ENCODE measurements around the gene SUCLG1.

SUCLG1 gene

GRCh38 chr2:84460670-84461069, 1.6 kb upstream of the SUCLG1 start:
- DNase-seq: no peak

GRCh38 chr2:84459944-84460429, 907 bp upstream of the SUCLG1 start:
- DNase-seq: no peak

GRCh38 chr2:84458551-84459017, 496 bp downstream of the SUCLG1 start:
- no peak for DNase-seq

GRCh38 chr2:84457686-84458085, 1.4 kb downstream of the SUCLG1 start:
- no peak for DNase-seq

- no peak for DNase-seq
These were observed 2.9 kb downstream of the SUCLG1 start for GRCh38 chr2:84456156-84456555.

GRCh38 chr2:84454581-84454980, 4.5 kb downstream of the SUCLG1 start:
- DNase-seq: no peak

GRCh38 chr2:84452624-84453023, 6.5 kb downstream of the SUCLG1 start:
- no peak for DNase-seq

GRCh38 chr2:84451579-84451978, 7.5 kb downstream of the SUCLG1 start:
- DNase-seq: no peak

- no peak for DNase-seq
These were observed 8.5 kb downstream of the SUCLG1 start for GRCh38 chr2:84450288-84451227.

- no peak for DNase-seq
These were observed 9.4 kb downstream of the SUCLG1 start for GRCh38 chr2:84449711-84450110.

GRCh38 chr2:84449055-84449454, 10.0 kb downstream of the SUCLG1 start:
- no peak for DNase-seq

- no peak for DNase-seq
These were observed 15.6 kb downstream of the SUCLG1 start for GRCh38 chr2:84443477-84443876.

- DNase-seq: no peak
These were observed 16.2 kb downstream of the SUCLG1 start for GRCh38 chr2:84442888-84443287.

- no peak for DNase-seq
These were observed 17.6 kb downstream of the SUCLG1 start for GRCh38 chr2:84441505-84441904.

- DNase-seq: no peak
These were observed 18.0 kb downstream of the SUCLG1 start for GRCh38 chr2:84441036-84441435.

GRCh38 chr2:84435345-84436025, 23.6 kb downstream of the SUCLG1 start:
- DNase-seq: no peak

GRCh38 chr2:84429328-84429727, 29.8 kb downstream of the SUCLG1 start:
- DNase-seq: no peak

GRCh38 chr2:84427235-84428138, 31.6 kb downstream of the SUCLG1 start:
- DNase-seq: no peak

- DNase-seq: no peak
These were observed 33.8 kb downstream of the SUCLG1 start for GRCh38 chr2:84425310-84425709.

GRCh38 chr2:84424152-84424551, 34.9 kb downstream of the SUCLG1 start:
- no peak for DNase-seq

- no peak for DNase-seq
These were observed 37.3 kb downstream of the SUCLG1 start for GRCh38 chr2:84421791-84422190.

GRCh38 chr2:84421197-84421596, 37.9 kb downstream of the SUCLG1 start:
- DNase-seq: no peak
